Erythroblast (primary cell): Measurements from ENCODE around the gene IGIP.

ENCODE experiments used
- GATA1 ChIP-seq: IDR thresholded peaks from 2 replicates; pipeline ENCODE4 v1.6.1; 2011; ENCODE audit warnings: low read depth, mild to moderate bottlenecking, control low read depth, low read length, moderate library complexity
- POLR2A ChIP-seq: IDR thresholded peaks from 2 replicates; pipeline ENCODE4 v1.6.1; 2011; ENCODE audit warnings: mild to moderate bottlenecking, low read length

GRCh38 chr5:140136624-140137023, 10.9 kb downstream of the IGIP start:
- TF ChIP-seq POLR2A (no peak), GATA1 (no peak)
